GM21447 (cell line): Measurements from ENCODE around the gene ADK.

Experiments used
- ATAC-seq: cut with Tn5 transposase; IDR thresholded peaks from one replicate; pipeline ENCODE4 v1.9.1; 2021; ENCODE audit not compliant: unreplicated experiment

Gene ADK

GRCh38 chr10:74234569-74234968 lies 83.5 kb downstream of the ADK start:
- ATAC-seq = no peak

- ATAC-seq = no peak
These were observed 87.0 kb downstream of the ADK start for GRCh38 chr10:74238031-74238431.

- no peak for ATAC-seq
These were observed 87.5 kb downstream of the ADK start for GRCh38 chr10:74238516-74238915.

- no peak for ATAC-seq
These were observed 92.0 kb downstream of the ADK start for GRCh38 chr10:74243067-74243466.

- ATAC-seq = no peak
These were observed 93.2 kb downstream of the ADK start for GRCh38 chr10:74244097-74244685.

GRCh38 chr10:74244807-74245206 lies 93.8 kb downstream of the ADK start:
- no peak for ATAC-seq

GRCh38 chr10:74246495-74246894 lies 95.5 kb downstream of the ADK start:
- ATAC-seq = no peak

- ATAC-seq = no peak
These were observed 98.8 kb downstream of the ADK start for GRCh38 chr10:74249865-74250264.

- no peak for ATAC-seq
These were observed 104.2 kb downstream of the ADK start for GRCh38 chr10:74255214-74255613.

GRCh38 chr10:74255888-74256357 lies 104.9 kb downstream of the ADK start:
- ATAC-seq = no peak

GRCh38 chr10:74262856-74263255 lies 111.8 kb downstream of the ADK start:
- no peak for ATAC-seq

GRCh38 chr10:74263996-74264395 lies 113.0 kb downstream of the ADK start:
- ATAC-seq = no peak

- no peak for ATAC-seq
These were observed 121.3 kb downstream of the ADK start for GRCh38 chr10:74272288-74272687.

- ATAC-seq = no peak
These were observed 124.8 kb downstream of the ADK start for GRCh38 chr10:74275755-74276290.

- no peak for ATAC-seq
These were observed 125.4 kb downstream of the ADK start for GRCh38 chr10:74276416-74276815.

- ATAC-seq = no peak
These were observed 131.3 kb downstream of the ADK start for GRCh38 chr10:74282151-74282847.

- no peak for ATAC-seq
These were observed 131.8 kb downstream of the ADK start for GRCh38 chr10:74282848-74283210.

GRCh38 chr10:74289188-74289587 lies 138.2 kb downstream of the ADK start:
- no peak for ATAC-seq

GRCh38 chr10:74289951-74290350 lies 138.9 kb downstream of the ADK start:
- ATAC-seq = no peak

GRCh38 chr10:74290708-74291107 lies 139.7 kb downstream of the ADK start:
- ATAC-seq = no peak

- no peak for ATAC-seq
These were observed 141.9 kb downstream of the ADK start for GRCh38 chr10:74292871-74293427.

- no peak for ATAC-seq
These were observed 142.8 kb downstream of the ADK start for GRCh38 chr10:74293686-74294371.
